Smooth muscle cell (in vitro differentiated cells): ENCODE measurements around the gene PPDPF. TPM values are rescaled to one million over a fixed set of nuclear protein-coding genes. Genes with fewer than 3 reads are reported as not detected.

Experiments
- DNase-seq: peaks from one replicate; lab custom pipeline; 2025; ENCODE audit not compliant: unreplicated experiment; lab: John Stamatoyannopoulos, UW
- H2AFZ ChIP-seq: fragments of 200-600 bp; sonication (generic); 2 replicates; pipeline ENCODE4 v1.6.0; 2016; ENCODE audit warnings: antibody characterized with exemption, low read depth, mild to moderate bottlenecking
- H3F3A ChIP-seq: fragments of 200-600 bp; sonication (generic); 2 replicates; pipeline ENCODE4 v1.6.0; 2017; ENCODE audit warnings: antibody characterized with exemption, low read depth
- H3K27ac ChIP-seq: fragments of 200-600 bp; sonication (generic); 2 replicates; pipeline ENCODE4 v1.5.1; 2016; ENCODE audit warnings: low read depth, mild to moderate bottlenecking
- H3K27me3 ChIP-seq: fragments of 200-600 bp; sonication (generic); 2 replicates; pipeline ENCODE4 v1.6.1; 2016; ENCODE audit warnings: low read depth, mild to moderate bottlenecking
- H3K36me3 ChIP-seq: fragments of 200-600 bp; sonication (generic); 2 replicates; pipeline ENCODE4 v1.5.1; 2016; ENCODE audit warnings: low read depth
- H3K4me1 ChIP-seq: fragments of 200-600 bp; sonication (generic); 2 replicates; pipeline ENCODE4 v1.5.1; 2016; ENCODE audit warnings: low read depth
- H3K4me2 ChIP-seq: fragments of 200-600 bp; sonication (generic); 2 replicates; pipeline ENCODE4 v1.6.0; 2016; ENCODE audit warnings: mild to moderate bottlenecking
- H3K4me3 ChIP-seq: fragments of 200-600 bp; sonication (generic); 2 replicates; pipeline ENCODE4 v1.5.1; 2016; ENCODE audit warnings: mild to moderate bottlenecking
- H3K79me2 ChIP-seq: fragments of 200-600 bp; sonication (generic); 2 replicates; pipeline ENCODE4 v1.6.0; 2016; ENCODE audit warnings: low read depth, mild to moderate bottlenecking
- H3K9ac ChIP-seq: fragments of 200-600 bp; sonication (generic); 2 replicates; pipeline ENCODE4 v1.6.0; 2016; ENCODE audit warnings: low read depth
- H3K9me3 ChIP-seq: fragments of 200-600 bp; sonication (generic); replicated peaks from 2 replicates; pipeline ENCODE4 v1.5.1; 2016; ENCODE audit warnings: low read depth
- H4K20me1 ChIP-seq: fragments of 200-600 bp; sonication (generic); 2 replicates; pipeline ENCODE4 v1.6.0; 2016; ENCODE audit warnings: low read depth
- WGBS: methylation state at CpG from one replicate; pipeline ENCODE4 v1.1.7; 2016; ENCODE audit warnings: low lambda C conversion rate; 5-methylcytosine and 5-hydroxymethylcytosine counted together
- polyA plus RNA-seq: library from polyadenylated mRNA; unstranded; fragments of >200 nt; fragmentation: Nextera tagmentation; extraction: Ambion mirVana; gene quantifications from 2 replicates; pipeline ENCODE4 v1.2.1, GENCODE V29; 2016
- total RNA-seq: library from RNA; depleted of rRNA; stranded (reverse); fragments of >200 nt; gene quantifications from 2 replicates; pipeline ENCODE4 v1.2.3, GENCODE V29; 2014
- TF ChIP-seq, protein P1 (sequence below): fragments of 200-600 bp; sonication (generic); IDR thresholded peaks from 2 replicates; pipeline ENCODE4 v1.5.1; 2017; ENCODE audit warnings: borderline replicate concordance, mild to moderate bottlenecking, antibody characterized with exemption; ENCODE audit not compliant: insufficient read depth, poor library complexity, severe bottlenecking

PPDPF gene
- total and polyA plus RNA-seq, 2 experiments from 2014 or later: 118 to 365 TPM

DNA sequence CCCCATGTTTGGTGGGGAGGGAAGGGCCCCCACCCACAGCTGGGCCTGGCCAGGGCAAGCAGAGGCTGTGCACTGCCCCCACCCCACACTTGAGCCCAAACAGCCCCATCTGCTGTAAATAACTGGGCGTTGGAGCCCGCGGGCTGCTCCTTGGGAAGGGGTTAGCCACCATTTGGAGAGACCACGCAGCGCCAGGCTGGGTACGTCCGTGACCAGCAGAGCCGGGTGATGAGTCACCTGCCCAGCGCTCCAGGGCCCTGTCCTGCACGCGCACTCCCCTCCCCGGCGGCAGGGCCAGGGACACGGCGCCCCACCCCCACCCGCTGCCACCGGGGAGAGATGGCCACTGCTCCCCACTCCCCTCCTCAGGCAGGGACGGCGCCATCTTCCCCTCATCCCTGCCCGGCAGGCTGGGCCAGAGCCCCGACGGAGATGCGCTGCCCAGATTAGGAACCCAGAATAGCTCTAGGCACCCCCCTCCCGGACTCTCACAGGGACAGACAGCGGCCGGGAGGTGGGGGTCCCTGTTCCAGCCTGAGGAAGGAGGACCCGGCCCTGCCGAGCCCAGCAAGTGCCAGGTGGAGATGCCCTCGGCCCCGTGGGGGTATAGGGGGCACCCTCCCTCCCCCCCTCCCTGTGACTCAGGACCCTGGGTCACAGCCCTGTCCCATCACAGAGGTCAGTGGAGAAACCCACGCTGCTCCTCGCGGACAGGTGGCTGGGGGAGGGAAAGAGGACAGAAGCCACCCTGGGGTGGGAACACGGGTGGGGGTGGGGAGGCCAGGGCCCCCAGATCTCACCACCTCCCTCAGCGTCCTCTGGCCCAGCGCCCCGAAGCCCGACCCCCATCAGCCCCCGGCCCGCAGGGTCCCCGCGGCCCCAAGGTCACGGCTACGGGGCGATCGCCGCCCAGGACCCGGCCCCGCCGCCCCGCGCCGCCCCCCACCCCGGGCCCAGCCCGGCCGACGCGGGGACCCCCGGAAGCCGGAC lies 22.3 kb upstream of the PPDPF start:
- Histone ChIP-seq H2AFZ (no peak overlapping the region), H3K4me3 (peak overlapping the region; percentile 42), H3K4me2 (peak overlapping the region; percentile 85)

DNA sequence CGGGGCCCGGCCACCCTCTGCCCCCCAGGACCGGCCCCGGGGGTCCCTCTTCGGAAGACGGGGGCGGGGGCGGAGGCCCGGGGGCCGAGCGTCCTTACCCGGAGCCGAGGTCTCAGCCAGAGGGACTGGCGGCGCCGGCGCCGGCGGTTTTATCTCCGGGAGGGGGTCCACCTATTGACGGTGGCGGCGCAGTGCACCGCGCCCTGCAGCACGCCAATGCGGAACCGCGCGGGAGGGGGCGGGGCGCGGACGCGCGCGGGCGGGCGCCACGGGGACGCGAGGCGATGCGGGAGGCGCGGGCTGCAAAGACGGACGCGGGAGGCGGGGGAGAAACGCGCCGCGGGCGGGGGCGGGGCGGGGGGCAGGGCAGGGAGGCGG lies 21.6 kb upstream of the PPDPF start, which contains the start of gene EEF1A2:
Gene EEF1A2 (minus strand): TSS at position 124 of the 378 bp plus-strand sequence. CDS start 1,320 bp downstream, outside the sequence.
- no peaks in the 10 kb centered on the region for H4K20me1 ChIP-seq
- peaks cover 25% of the 10 kb centered on the region for H3K27me3 ChIP-seq
- no peak for DNase-seq
- H3K36me3 ChIP-seq: no peaks in the 10 kb centered on the region
- no peaks in the 10 kb centered on the region for H3K9me3 ChIP-seq
- H2AFZ ChIP-seq: no peak within 1 kb of the TSS
- 0% methylated on average over 15 of the region's 58 CpGs for WGBS
- H3K9ac ChIP-seq: no peak within 1 kb of the TSS
- TF ChIP-seq, protein P1, sequence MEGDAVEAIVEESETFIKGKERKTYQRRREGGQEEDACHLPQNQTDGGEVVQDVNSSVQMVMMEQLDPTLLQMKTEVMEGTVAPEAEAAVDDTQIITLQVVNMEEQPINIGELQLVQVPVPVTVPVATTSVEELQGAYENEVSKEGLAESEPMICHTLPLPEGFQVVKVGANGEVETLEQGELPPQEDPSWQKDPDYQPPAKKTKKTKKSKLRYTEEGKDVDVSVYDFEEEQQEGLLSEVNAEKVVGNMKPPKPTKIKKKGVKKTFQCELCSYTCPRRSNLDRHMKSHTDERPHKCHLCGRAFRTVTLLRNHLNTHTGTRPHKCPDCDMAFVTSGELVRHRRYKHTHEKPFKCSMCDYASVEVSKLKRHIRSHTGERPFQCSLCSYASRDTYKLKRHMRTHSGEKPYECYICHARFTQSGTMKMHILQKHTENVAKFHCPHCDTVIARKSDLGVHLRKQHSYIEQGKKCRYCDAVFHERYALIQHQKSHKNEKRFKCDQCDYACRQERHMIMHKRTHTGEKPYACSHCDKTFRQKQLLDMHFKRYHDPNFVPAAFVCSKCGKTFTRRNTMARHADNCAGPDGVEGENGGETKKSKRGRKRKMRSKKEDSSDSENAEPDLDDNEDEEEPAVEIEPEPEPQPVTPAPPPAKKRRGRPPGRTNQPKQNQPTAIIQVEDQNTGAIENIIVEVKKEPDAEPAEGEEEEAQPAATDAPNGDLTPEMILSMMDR: peak; percentile 6
- H3K4me1 ChIP-seq: peaks cover 3% of the 10 kb centered on the region
- no peaks in the 10 kb centered on the region for H3K79me2 ChIP-seq
- peak within 1 kb of the TSS; percentile 42 for H3K4me3 ChIP-seq
- H3K27ac ChIP-seq: no peak within 1 kb of the TSS
- H3K4me2 ChIP-seq: peak within 1 kb of the TSS; percentile 85
- H3F3A ChIP-seq: no peaks in the 10 kb centered on the region

More for the DNA sequence above, 22.3 kb upstream of the PPDPF start:
- TF ChIP-seq, protein P1: no peak
- peak; percentile 37 for DNase-seq
- Histone ChIP-seq H3K4me1 (peaks cover 3% of the 10 kb centered on the region), H4K20me1 (no peaks in the 10 kb centered on the region), H3K27me3 (peaks cover 25% of the 10 kb centered on the region), H3K9me3 (no peaks in the 10 kb centered on the region), H3K79me2 (no peaks in the 10 kb centered on the region), H3K36me3 (no peaks in the 10 kb centered on the region), H3K27ac (no peak overlapping the region), H3K9ac (no peak overlapping the region), H3F3A (no peaks in the 10 kb centered on the region)
- WGBS: 8% methylated on average over 15 of the region's 60 CpGs

DNA sequence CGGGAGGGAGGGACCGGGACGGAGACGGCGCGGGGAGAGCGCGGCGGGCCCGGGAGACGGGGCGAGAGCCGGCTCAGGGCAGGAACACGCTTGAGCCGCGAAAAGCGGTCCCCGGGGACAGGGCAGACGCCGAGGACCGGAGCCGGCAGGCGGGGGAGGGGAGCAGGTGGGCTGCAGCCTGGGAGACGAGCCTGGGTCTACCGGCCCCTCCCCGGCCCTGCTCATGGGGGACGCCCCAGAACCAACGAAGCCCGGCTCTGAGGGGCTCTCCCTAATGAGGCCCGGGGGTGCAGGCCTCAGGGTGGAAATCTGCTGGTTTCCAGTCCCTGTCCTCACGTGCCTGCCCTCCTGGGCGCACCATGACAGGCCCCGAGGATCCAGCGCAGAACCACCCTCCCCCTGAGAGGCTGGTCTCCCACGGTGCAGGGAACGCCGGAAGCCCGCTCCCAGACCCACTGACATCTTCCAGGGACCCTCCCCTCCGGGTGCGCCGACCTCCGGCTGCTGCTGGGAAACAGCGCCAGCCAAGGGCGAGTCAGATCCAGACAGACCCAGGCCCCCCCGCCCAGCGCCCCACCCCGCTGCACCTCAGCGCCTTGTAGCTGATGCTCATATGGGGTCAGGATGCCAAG lies 21.1 kb upstream of the PPDPF start:
- Histone ChIP-seq H3K4me1 (peaks cover 3% of the 10 kb centered on the region), H3K4me2 (peak overlapping the region; percentile 85), H3K36me3 (no peaks in the 10 kb centered on the region), H3K9me3 (no peaks in the 10 kb centered on the region), H3F3A (no peaks in the 10 kb centered on the region), H3K9ac (no peak overlapping the region), H4K20me1 (no peaks in the 10 kb centered on the region), H3K27me3 (peaks cover 25% of the 10 kb centered on the region), H3K27ac (no peak overlapping the region), H2AFZ (no peak overlapping the region), H3K4me3 (peak overlapping the region; percentile 42), H3K79me2 (no peaks in the 10 kb centered on the region)
- DNase-seq: no peak
- TF ChIP-seq, protein P1: no peak
- 39% methylated on average over 17 of the region's 48 CpGs for WGBS
